Fibroblast of the aortic adventitia (primary cell): Measurements from ENCODE around the gene NOX1. TPM values are rescaled to one million over a fixed set of nuclear protein-coding genes. Genes with fewer than 3 reads are reported as not detected.
A peak's percentile ranks its signal among the peaks of the same experiment; 100 is the strongest.

Experiments
- DNase-seq: peaks from one replicate; pipeline ENCODE4 v3.0.0-alpha.2; 2010; ENCODE audit warnings: low read depth
- H3K4me3 ChIP-seq: 2 replicates; pipeline ENCODE4 v1.5.1; 2011; ENCODE audit warnings: low read depth, mild to moderate bottlenecking, control low read depth, low read length, moderate library complexity
- total RNA-seq: library from RNA; depleted of rRNA; stranded (reverse); fragments of >200 nt; gene quantifications from 2 replicates; pipeline ENCODE4 v1.2.3, GENCODE V29; 2012; ENCODE audit warnings: low replicate concordance
- TF ChIP-seq, protein P1 (sequence below): IDR thresholded peaks from 2 replicates; pipeline ENCODE4 v1.5.1; 2011; ENCODE audit warnings: mild to moderate bottlenecking, low read length, control low read depth, inconsistent platforms; ENCODE audit not compliant: insufficient read depth

The NOX1 gene
- total RNA-seq, 1 donor: not detected

DNA sequence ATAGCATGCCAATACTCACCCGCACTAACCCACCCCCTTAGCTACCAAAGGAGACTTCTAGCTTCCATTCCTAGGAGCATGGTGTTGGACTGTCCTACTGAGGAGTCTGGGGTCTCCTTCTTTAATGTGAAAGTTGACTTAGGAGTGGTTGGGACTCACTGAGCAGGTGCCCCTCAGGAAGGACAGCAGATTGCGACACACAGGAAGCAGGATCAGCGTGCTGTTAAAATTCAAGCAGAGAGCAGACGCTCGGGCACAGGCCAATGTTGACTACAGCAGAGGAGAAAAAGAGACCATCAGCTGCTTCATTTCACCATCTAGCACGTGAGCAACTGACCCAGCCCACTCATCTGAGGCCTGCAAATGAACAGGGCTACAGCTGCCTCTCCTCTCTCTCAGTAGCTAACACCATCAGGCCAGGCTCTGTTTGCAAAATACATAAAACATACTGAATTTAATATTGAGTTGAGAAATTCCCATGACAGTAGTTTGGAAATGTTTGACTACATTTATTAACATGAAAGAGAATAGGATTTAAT, 10.8 kb downstream of the NOX1 start:
- no peak for DNase-seq
- H3K4me3 ChIP-seq: no peak overlapping the region
- TF ChIP-seq, protein P1, sequence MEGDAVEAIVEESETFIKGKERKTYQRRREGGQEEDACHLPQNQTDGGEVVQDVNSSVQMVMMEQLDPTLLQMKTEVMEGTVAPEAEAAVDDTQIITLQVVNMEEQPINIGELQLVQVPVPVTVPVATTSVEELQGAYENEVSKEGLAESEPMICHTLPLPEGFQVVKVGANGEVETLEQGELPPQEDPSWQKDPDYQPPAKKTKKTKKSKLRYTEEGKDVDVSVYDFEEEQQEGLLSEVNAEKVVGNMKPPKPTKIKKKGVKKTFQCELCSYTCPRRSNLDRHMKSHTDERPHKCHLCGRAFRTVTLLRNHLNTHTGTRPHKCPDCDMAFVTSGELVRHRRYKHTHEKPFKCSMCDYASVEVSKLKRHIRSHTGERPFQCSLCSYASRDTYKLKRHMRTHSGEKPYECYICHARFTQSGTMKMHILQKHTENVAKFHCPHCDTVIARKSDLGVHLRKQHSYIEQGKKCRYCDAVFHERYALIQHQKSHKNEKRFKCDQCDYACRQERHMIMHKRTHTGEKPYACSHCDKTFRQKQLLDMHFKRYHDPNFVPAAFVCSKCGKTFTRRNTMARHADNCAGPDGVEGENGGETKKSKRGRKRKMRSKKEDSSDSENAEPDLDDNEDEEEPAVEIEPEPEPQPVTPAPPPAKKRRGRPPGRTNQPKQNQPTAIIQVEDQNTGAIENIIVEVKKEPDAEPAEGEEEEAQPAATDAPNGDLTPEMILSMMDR: no peak

DNA sequence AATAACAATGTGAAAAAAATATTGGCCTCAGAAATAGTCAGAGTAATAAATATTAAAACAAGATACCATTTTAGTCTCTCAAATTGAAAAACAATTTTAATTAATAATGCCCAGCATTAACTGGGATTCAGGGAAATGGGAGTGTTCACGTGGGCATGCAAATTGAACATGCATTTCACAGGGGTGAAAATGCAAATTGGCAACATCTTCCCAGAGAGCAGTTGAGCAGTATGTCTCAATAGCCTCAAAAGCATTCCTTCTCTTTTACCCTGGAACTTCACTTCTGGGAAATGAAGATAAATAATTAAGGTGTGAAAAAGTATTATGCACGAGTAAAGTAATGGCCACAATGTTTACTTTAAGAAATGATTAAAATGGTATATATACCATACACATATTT, 21.3 kb downstream of the NOX1 start:
- TF ChIP-seq, protein P1: no peak
- H3K4me3 ChIP-seq: no peak overlapping the region
- DNase-seq: no peak

- H3K4me3 ChIP-seq: no peak overlapping the region
- DNase-seq: no peak
- TF ChIP-seq, protein P1: no peak
These were observed 23.8 kb downstream of the NOX1 start for GRCh38 chrX:100850317-100850716.

- TF ChIP-seq, protein P1: no peak
These were observed 42.8 kb downstream of the NOX1 start for GRCh38 chrX:100831219-100831946.

GRCh38 chrX:100830547-100830946, 43.6 kb downstream of the NOX1 start:
- no peak for DNase-seq
- TF ChIP-seq, protein P1: no peak

More at GRCh38 chrX:100831219-100831946, 42.8 kb downstream of the NOX1 start:
- no peak overlapping the region for H3K4me3 ChIP-seq
- no peak for DNase-seq

DNA sequence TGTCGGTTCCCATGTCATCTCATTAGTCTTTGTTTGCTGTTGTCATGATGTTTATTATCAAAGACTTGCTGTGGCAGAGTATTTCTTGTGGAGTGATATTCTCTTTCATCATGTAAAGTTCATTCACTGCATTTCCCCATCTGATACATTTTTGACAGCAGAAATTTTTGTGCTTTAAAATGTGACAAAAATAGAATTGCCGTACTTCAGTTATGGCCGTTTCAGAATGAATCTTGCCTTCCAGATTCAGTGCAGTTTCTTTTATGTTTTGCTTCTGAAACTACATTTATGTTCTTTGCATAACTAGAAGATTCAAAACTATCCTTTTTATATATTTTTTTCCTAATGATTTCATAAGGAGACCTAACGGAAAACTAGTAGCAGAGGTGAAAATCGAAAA, 44.0 kb downstream of the NOX1 start:
- H3K4me3 ChIP-seq: no peak overlapping the region
- DNase-seq: no peak
- TF ChIP-seq, protein P1: no peak

More at GRCh38 chrX:100830547-100830946, 43.6 kb downstream of the NOX1 start:
- no peak overlapping the region for H3K4me3 ChIP-seq

GRCh38 chrX:100829730-100830129, 44.4 kb downstream of the NOX1 start:
- TF ChIP-seq, protein P1: no peak
- H3K4me3 ChIP-seq: no peak overlapping the region
- DNase-seq: peak; percentile 25
